Esophagus muscularis mucosa (tissue), 4 donors: ENCODE results near the gene PLA2G12A. TPM values are rescaled to one million over a fixed set of nuclear protein-coding genes. Genes with fewer than 3 reads are reported as not detected.

Experiments used
- DNase-seq: peaks from one replicate; pipeline ENCODE4 v3.0.0-alpha.2; 2017; ENCODE audit errors: extremely low spot score
- H3K27ac ChIP-seq, 4 donors: fragments of 200-600 bp; sonication (generic); replicated peaks in 1 of 4; 1 replicate in 3 of 4; 2 replicates in 1 of 4; pipeline ENCODE4 v1.5.1; 2016 to 2019; ENCODE audit warnings: mild to moderate bottlenecking in 1 of 4
- H3K27me3 ChIP-seq, 4 donors: fragments of 200-600 bp; sonication (generic); one replicate each; pipeline versions ENCODE4 v1.5.1 to v1.6.0; 2016 to 2019
- H3K36me3 ChIP-seq, 4 donors: fragments of 200-600 bp; sonication (generic); one replicate each; pipeline ENCODE4 v1.5.1; 2016 to 2019
- H3K4me1 ChIP-seq, 4 donors: fragments of 200-600 bp; sonication (generic); one replicate each; pipeline ENCODE4 v1.5.1; 2016 to 2019
- H3K4me3 ChIP-seq, 4 donors: fragments of 200-600 bp; sonication (generic); 1 replicate in 2 of 4; 2 replicates in 2 of 4; pipeline ENCODE4 v1.5.1; 2016 to 2019; ENCODE audit warnings: mild to moderate bottlenecking in 4 of 4, moderate library complexity in 1 of 4
- H3K9me3 ChIP-seq, 4 donors: fragments of 200-600 bp; sonication (generic); 1 replicate in 3 of 4; 2 replicates in 1 of 4; pipeline ENCODE4 v1.5.1; 2016 to 2019
- EP300 ChIP-seq: sonication (generic); formaldehyde crosslinking; IDR thresholded peaks from one replicate; pipeline ENCODE4 v1.6.1; 2017; ENCODE audit warnings: antibody characterized with exemption
- POLR2A ChIP-seq: fragments of 450-650 bp; IDR thresholded peaks from one replicate; pipeline ENCODE4 v1.6.1; 2017; ENCODE audit warnings: antibody characterized with exemption, moderate library complexity, mild to moderate bottlenecking, low read depth
- POLR2AphosphoS5 ChIP-seq, 2 donors: sonication (generic); formaldehyde crosslinking; IDR thresholded peaks; one replicate each; pipeline ENCODE4 v1.6.1; 2017; ENCODE audit warnings: antibody characterized with exemption in 2 of 2
- WGBS: methylation state at CpG from one replicate; pipeline ENCODE4 v1.1.5; 2018; 5-methylcytosine and 5-hydroxymethylcytosine counted together
- intact Hi-C: fragments of 100-400 bp; cut with DNase I; formaldehyde crosslinking; loops from one replicate; pipeline ENCODE4 v1.15.1; 2023
- small RNA-seq, 3 donors: library from RNA; depleted of rRNA; stranded (forward); fragments of <200 nt; gene quantifications; one replicate each; pipeline ENCODE3, GENCODE V24; 2016
- total RNA-seq, 4 donors: library from RNA; depleted of rRNA; stranded (reverse); fragments of >200 nt; gene quantifications; one replicate each; pipeline versions ENCODE4 v1.1.0 to v1.2.1, GENCODE V29; 2016
- TF ChIP-seq, protein P1 (sequence below), 3 experiments: fragments of 200-600 bp in 2 of 3; fragments of 450-650 bp in 1 of 3; sonication (generic) in 2 of 3; IDR thresholded peaks; one replicate each; pipeline ENCODE4 v1.5.1; 2017 to 2019; ENCODE audit warnings: antibody characterized with exemption in 3 of 3, mild to moderate bottlenecking in 2 of 3, moderate library complexity in 1 of 3

The PLA2G12A gene
- total RNA-seq, 4 donors from 2014 or later, result 18.8 to 24.5 (median 23.4) TPM

DNA sequence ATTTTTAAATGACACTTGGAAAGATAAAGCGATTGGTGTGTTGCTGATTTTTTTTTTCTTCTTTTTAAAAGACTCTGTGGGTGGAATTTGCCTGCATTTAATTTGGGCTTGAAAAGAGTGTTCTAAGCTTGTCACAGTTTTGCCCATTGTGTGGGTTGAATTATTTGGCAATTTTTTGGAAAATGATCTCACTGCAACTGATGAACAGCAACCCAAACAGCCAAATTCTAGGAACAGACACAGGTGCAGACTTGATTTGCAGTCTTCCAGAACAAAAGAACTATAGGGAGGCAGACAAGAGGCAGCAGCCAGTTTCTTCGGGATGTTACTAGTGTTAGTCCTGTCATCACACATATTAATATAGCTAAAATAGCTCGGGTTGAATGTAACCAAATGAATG is 67.1 kb downstream of the PLA2G12A start:
- WGBS, result 52% methylated on average over 3 of the region's 3 CpGs

DNA sequence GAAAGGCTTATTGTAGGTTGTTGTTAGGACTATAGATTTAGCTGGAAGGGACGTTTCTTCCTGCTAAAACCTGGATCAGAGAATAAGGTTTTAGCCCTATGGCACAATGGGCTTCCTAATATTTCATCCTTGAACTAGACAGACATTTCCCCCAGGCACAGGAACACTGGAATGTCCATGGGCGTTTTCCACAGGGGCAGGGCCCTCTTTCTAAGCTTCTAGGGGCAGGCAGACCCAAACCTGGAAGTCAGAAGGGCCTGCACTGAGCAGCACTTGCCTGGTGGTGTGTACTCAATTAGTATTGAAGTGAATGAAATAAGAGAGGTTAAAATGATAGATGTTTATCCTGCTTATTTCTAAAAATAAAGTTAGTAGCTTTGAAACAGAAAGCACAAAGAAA is 67.8 kb downstream of the PLA2G12A start:
- intact Hi-C loops, result no loop called here
- H3K36me3 ChIP-seq, result peaks cover 0 to 4% (median 0%) of the 10 kb centered on the region in 4 donors
- DNase-seq, result no peak
- H3K27me3 ChIP-seq, result no peaks in the 10 kb centered on the region
- TF ChIP-seq POLR2A (no peak), EP300 (no peak)
- H3K9me3 ChIP-seq, result no peaks in the 10 kb centered on the region
- no peak overlapping the region for H3K4me3 ChIP-seq
- H3K27ac ChIP-seq, result no peak overlapping the region
- 77% methylated on average over 2 of the region's 2 CpGs for WGBS
- H3K4me1 ChIP-seq, result no peaks in the 10 kb centered on the region

More for the DNA sequence above, 67.1 kb downstream of the PLA2G12A start:
- DNase-seq, result no peak
- no peaks in the 10 kb centered on the region for H3K9me3 ChIP-seq
- no peaks in the 10 kb centered on the region for H3K27me3 ChIP-seq
- intact Hi-C loops, result no loop called here
- no peaks in the 10 kb centered on the region for H3K4me1 ChIP-seq
- H3K4me3 ChIP-seq, result no peak overlapping the region
- no peak for TF ChIP-seq POLR2A
- no peak for TF ChIP-seq EP300
- TF ChIP-seq POLR2AphosphoS5 (IDR thresholded peaks at IDR 0.05), result no peak
- TF ChIP-seq, protein P1, sequence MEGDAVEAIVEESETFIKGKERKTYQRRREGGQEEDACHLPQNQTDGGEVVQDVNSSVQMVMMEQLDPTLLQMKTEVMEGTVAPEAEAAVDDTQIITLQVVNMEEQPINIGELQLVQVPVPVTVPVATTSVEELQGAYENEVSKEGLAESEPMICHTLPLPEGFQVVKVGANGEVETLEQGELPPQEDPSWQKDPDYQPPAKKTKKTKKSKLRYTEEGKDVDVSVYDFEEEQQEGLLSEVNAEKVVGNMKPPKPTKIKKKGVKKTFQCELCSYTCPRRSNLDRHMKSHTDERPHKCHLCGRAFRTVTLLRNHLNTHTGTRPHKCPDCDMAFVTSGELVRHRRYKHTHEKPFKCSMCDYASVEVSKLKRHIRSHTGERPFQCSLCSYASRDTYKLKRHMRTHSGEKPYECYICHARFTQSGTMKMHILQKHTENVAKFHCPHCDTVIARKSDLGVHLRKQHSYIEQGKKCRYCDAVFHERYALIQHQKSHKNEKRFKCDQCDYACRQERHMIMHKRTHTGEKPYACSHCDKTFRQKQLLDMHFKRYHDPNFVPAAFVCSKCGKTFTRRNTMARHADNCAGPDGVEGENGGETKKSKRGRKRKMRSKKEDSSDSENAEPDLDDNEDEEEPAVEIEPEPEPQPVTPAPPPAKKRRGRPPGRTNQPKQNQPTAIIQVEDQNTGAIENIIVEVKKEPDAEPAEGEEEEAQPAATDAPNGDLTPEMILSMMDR (IDR thresholded peaks at IDR 0.05), result no peak
- no peak overlapping the region for H3K27ac ChIP-seq
- H3K36me3 ChIP-seq, result peaks cover 0 to 4% (median 0%) of the 10 kb centered on the region in 4 donors

Small RNA genes within 50 kb of the gene (small RNA-seq; reads per million reads assigned to genes)
- gene HIGD1AP14, result 0 to 0.37 (median 0.33) reads per million in 3 donors

Other genes with a start within 250 kb of the PLA2G12A start
- 10 to 100 TPM in 3 of 4 donors, 1 to 10 TPM in 1; 7.9 to 25.6 (median 15.1) TPM for gene MCUB, start 169.8 kb downstream of the PLA2G12A start, total RNA-seq
- 10 to 100 TPM; 16.3 to 26.8 (median 19.2) TPM for gene CASP6, start 26.6 kb downstream of the PLA2G12A start, total RNA-seq
- gene CFI, start 71.9 kb upstream of the PLA2G12A start, total RNA-seq, result 10 to 100 TPM in 1 of 4 donors, 1 to 10 TPM in 3; 8.7 to 10.6 (median 9.9) TPM
- 1 to 10 TPM; 6.2 to 9.1 (median 7.7) TPM for gene GAR1, start 85.7 kb upstream of the PLA2G12A start, total RNA-seq
- not detected for gene RRH, start 97.9 kb upstream of the PLA2G12A start, total RNA-seq
- under 1 TPM; under 0.01 to 0.39 (median 0.14) TPM for gene LRIT3, start 118.0 kb upstream of the PLA2G12A start, total RNA-seq
- gene EGF, start 182.8 kb upstream of the PLA2G12A start, total RNA-seq, result 1 to 10 TPM in 3 of 4 donors, under 1 TPM in 1; 0.75 to 3.6 (median 2.2) TPM